HUES48 (cell line): ENCODE measurements around the gene JAZF1.

Experiments used
- H3K27ac ChIP-seq: one replicate; pipeline ENCODE4 v1.7.0; 2013; ENCODE audit warnings: low read depth, low read length, inconsistent platforms
- H3K27me3 ChIP-seq: 2 replicates; pipeline ENCODE4 v1.6.1; 2013; ENCODE audit warnings: mild to moderate bottlenecking, low read length; ENCODE audit not compliant: control insufficient read depth, insufficient read depth
- H3K36me3 ChIP-seq: 2 replicates; pipeline ENCODE4 v1.6.1; 2013; ENCODE audit warnings: low read length; ENCODE audit not compliant: control insufficient read depth, insufficient read depth
- H3K4me1 ChIP-seq: 2 replicates; pipeline ENCODE4 v1.6.1; 2013; ENCODE audit warnings: mild to moderate bottlenecking, low read length; ENCODE audit not compliant: control insufficient read depth, insufficient read depth
- H3K4me3 ChIP-seq: 2 replicates; pipeline ENCODE4 v1.5.1; 2013; ENCODE audit warnings: mild to moderate bottlenecking, low read depth, low read length
- H3K9ac ChIP-seq: 2 replicates; pipeline ENCODE4 v1.6.1; 2013; ENCODE audit warnings: mild to moderate bottlenecking, low read depth, low read length, moderate library complexity
- H3K9me3 ChIP-seq: 2 replicates; pipeline ENCODE4 v1.6.1; 2013; ENCODE audit warnings: low read length; ENCODE audit not compliant: control insufficient read depth, insufficient read depth

Gene JAZF1

GRCh38 chr7:28062197-28062991 lies 118.2 kb downstream of the JAZF1 start:
- Histone ChIP-seq H3K4me1 (peaks cover 39% of the 10 kb centered on the region), H3K36me3 (no peaks in the 10 kb centered on the region), H3K27ac (peak overlapping the region; percentile 19), H3K9ac (no peak overlapping the region), H3K9me3 (no peaks in the 10 kb centered on the region), H3K27me3 (no peaks in the 10 kb centered on the region), H3K4me3 (no peak overlapping the region)

- Histone ChIP-seq H3K4me1 (peaks cover 39% of the 10 kb centered on the region), H3K27ac (no peak overlapping the region), H3K4me3 (no peak overlapping the region), H3K27me3 (no peaks in the 10 kb centered on the region), H3K36me3 (no peaks in the 10 kb centered on the region), H3K9ac (no peak overlapping the region), H3K9me3 (no peaks in the 10 kb centered on the region)
Observed at GRCh38 chr7:28061824-28062196, 118.8 kb downstream of the JAZF1 start.

GRCh38 chr7:28060371-28060950 lies 120.1 kb downstream of the JAZF1 start:
- no peak overlapping the region for H3K4me3 ChIP-seq
- no peaks in the 10 kb centered on the region for H3K36me3 ChIP-seq
- H3K27ac ChIP-seq, result no peak overlapping the region
- no peaks in the 10 kb centered on the region for H3K27me3 ChIP-seq
- no peak overlapping the region for H3K9ac ChIP-seq
- no peaks in the 10 kb centered on the region for H3K9me3 ChIP-seq
- H3K4me1 ChIP-seq, result peaks cover 43% of the 10 kb centered on the region

- no peaks in the 10 kb centered on the region for H3K27me3 ChIP-seq
- H3K4me3 ChIP-seq, result no peak overlapping the region
- H3K9me3 ChIP-seq, result no peaks in the 10 kb centered on the region
- no peak overlapping the region for H3K9ac ChIP-seq
- H3K36me3 ChIP-seq, result no peaks in the 10 kb centered on the region
- H3K4me1 ChIP-seq, result peaks cover 37% of the 10 kb centered on the region
- no peak overlapping the region for H3K27ac ChIP-seq
Observed at GRCh38 chr7:28055161-28055544, 125.4 kb downstream of the JAZF1 start.

GRCh38 chr7:28054531-28055160 lies 125.9 kb downstream of the JAZF1 start:
- Histone ChIP-seq H3K4me1 (peaks cover 35% of the 10 kb centered on the region), H3K9me3 (no peaks in the 10 kb centered on the region), H3K36me3 (no peaks in the 10 kb centered on the region), H3K27ac (no peak overlapping the region), H3K9ac (no peak overlapping the region), H3K27me3 (no peaks in the 10 kb centered on the region), H3K4me3 (no peak overlapping the region)

GRCh38 chr7:28052933-28053332 lies 127.7 kb downstream of the JAZF1 start:
- peaks cover 32% of the 10 kb centered on the region for H3K4me1 ChIP-seq
- H3K27me3 ChIP-seq, result no peaks in the 10 kb centered on the region
- no peaks in the 10 kb centered on the region for H3K9me3 ChIP-seq
- no peak overlapping the region; the same call in 1 of the 2 replicates for H3K4me3 ChIP-seq
- no peak overlapping the region for H3K27ac ChIP-seq
- H3K36me3 ChIP-seq, result no peaks in the 10 kb centered on the region
- H3K9ac ChIP-seq, result no peak overlapping the region

GRCh38 chr7:28048694-28049093 lies 131.9 kb downstream of the JAZF1 start:
- Histone ChIP-seq H3K4me1 (peaks cover 21% of the 10 kb centered on the region), H3K27me3 (no peaks in the 10 kb centered on the region), H3K27ac (no peak overlapping the region), H3K4me3 (no peak overlapping the region), H3K36me3 (no peaks in the 10 kb centered on the region), H3K9me3 (no peaks in the 10 kb centered on the region), H3K9ac (no peak overlapping the region)

GRCh38 chr7:28046035-28046434 lies 134.6 kb downstream of the JAZF1 start:
- Histone ChIP-seq H3K36me3 (no peaks in the 10 kb centered on the region), H3K9me3 (no peaks in the 10 kb centered on the region), H3K4me1 (peaks cover 11% of the 10 kb centered on the region), H3K27ac (no peak overlapping the region), H3K27me3 (no peaks in the 10 kb centered on the region), H3K4me3 (no peak overlapping the region), H3K9ac (no peak overlapping the region)

GRCh38 chr7:28045592-28045991 lies 135.0 kb downstream of the JAZF1 start:
- Histone ChIP-seq H3K27ac (peak overlapping the region; percentile 48), H3K4me1 (peaks cover 11% of the 10 kb centered on the region), H3K4me3 (no peak overlapping the region)

GRCh38 chr7:28044825-28045224 lies 135.8 kb downstream of the JAZF1 start:
- H3K4me1 ChIP-seq, result peaks cover 11% of the 10 kb centered on the region
- no peaks in the 10 kb centered on the region for H3K36me3 ChIP-seq
- peak overlapping the region; percentile 48 for H3K27ac ChIP-seq
- H3K27me3 ChIP-seq, result no peaks in the 10 kb centered on the region
- no peak overlapping the region for H3K9ac ChIP-seq
- no peaks in the 10 kb centered on the region for H3K9me3 ChIP-seq
- H3K4me3 ChIP-seq, result no peak overlapping the region

More at GRCh38 chr7:28045592-28045991, 135.0 kb downstream of the JAZF1 start:
- no peak overlapping the region for H3K9ac ChIP-seq
- no peaks in the 10 kb centered on the region for H3K9me3 ChIP-seq
- H3K36me3 ChIP-seq, result no peaks in the 10 kb centered on the region
- H3K27me3 ChIP-seq, result no peaks in the 10 kb centered on the region

- H3K9me3 ChIP-seq, result no peaks in the 10 kb centered on the region
- H3K9ac ChIP-seq, result no peak overlapping the region
- no peak overlapping the region for H3K27ac ChIP-seq
- H3K4me3 ChIP-seq, result no peak overlapping the region
- no peaks in the 10 kb centered on the region for H3K36me3 ChIP-seq
- no peaks in the 10 kb centered on the region for H3K27me3 ChIP-seq
- H3K4me1 ChIP-seq, result peaks cover 11% of the 10 kb centered on the region
Observed at GRCh38 chr7:28042721-28043120, 137.9 kb downstream of the JAZF1 start.
